Vagina (tissue), 2 donors: ENCODE data around the gene SMCO1.
A peak's percentile ranks its signal among the peaks of the same experiment; 100 is the strongest.

Source experiments
- CTCF ChIP-seq, 3 experiments: fragments of 450-650 bp in 2 of 3; fragments of 200-600 bp in 1 of 3; sonication (generic) in 1 of 3; IDR thresholded peaks; one replicate each; pipeline ENCODE4 v1.5.1; 2017 to 2019; ENCODE audit warnings: antibody characterized with exemption in 3 of 3, mild to moderate bottlenecking in 2 of 3, moderate library complexity in 2 of 3
- POLR2A ChIP-seq, 2 donors: fragments of 450-650 bp; IDR thresholded peaks; one replicate each; pipeline ENCODE4 v1.6.1; 2017; ENCODE audit warnings: antibody characterized with exemption in 2 of 2, mild to moderate bottlenecking in 2 of 2, moderate library complexity in 2 of 2

- TF ChIP-seq CTCF (IDR thresholded peaks at IDR 0.05) (peak in 2 of 3 experiments; percentile 30 to 36), POLR2A (IDR thresholded peaks at IDR 0.05) (no peak)
Measured at GRCh38 chr3:196518966-196519717, 4.0 kb upstream of the SMCO1 start.
